Mesendoderm (in vitro differentiated cells): ENCODE results near the gene ADGRD1.

Experiments
- DNase-seq: peaks from one replicate; pipeline ENCODE4 v3.0.0; 2013
- H2AK5ac ChIP-seq: 2 replicates; pipeline ENCODE4 v1.6.1; 2013; ENCODE audit warnings: low read length, inconsistent platforms
- H2BK120ac ChIP-seq: 2 replicates; pipeline ENCODE4 v1.6.1; 2013; ENCODE audit warnings: low read depth, mild to moderate bottlenecking, low read length, moderate library complexity, mixed read lengths
- H2BK15ac ChIP-seq: replicated peaks from 2 replicates; pipeline ENCODE4 v1.6.1; 2013; ENCODE audit warnings: low read depth, mild to moderate bottlenecking, moderate library complexity
- H2BK5ac ChIP-seq: 2 replicates; pipeline ENCODE4 v1.6.1; 2013; ENCODE audit warnings: low read length, inconsistent platforms
- H3K18ac ChIP-seq: 2 replicates; pipeline ENCODE4 v1.6.1; 2013; ENCODE audit warnings: mild to moderate bottlenecking, low read length, mixed read lengths
- H3K23ac ChIP-seq: one replicate; pipeline ENCODE4 v1.6.1; 2013; ENCODE audit warnings: low read length
- H3K27ac ChIP-seq: 2 replicates; pipeline ENCODE4 v1.5.1; 2013; ENCODE audit warnings: low read depth, mild to moderate bottlenecking, inconsistent platforms, low read length, moderate library complexity
- H3K27me3 ChIP-seq: 2 replicates; pipeline ENCODE4 v1.6.1; 2013; ENCODE audit warnings: low read length, control low read depth, mild to moderate bottlenecking, inconsistent platforms; ENCODE audit not compliant: insufficient read depth, poor library complexity
- H3K36me3 ChIP-seq: 2 replicates; pipeline ENCODE4 v1.6.1; 2013; ENCODE audit warnings: low read length, inconsistent platforms; ENCODE audit not compliant: control insufficient read depth, insufficient read depth
- H3K4ac ChIP-seq: one replicate; pipeline ENCODE4 v1.6.1; 2013; ENCODE audit warnings: low read depth, mild to moderate bottlenecking, low read length, moderate library complexity
- H3K4me1 ChIP-seq: 2 replicates; pipeline ENCODE4 v1.6.1; 2013; ENCODE audit warnings: low read depth, low read length, inconsistent platforms; ENCODE audit not compliant: control insufficient read depth
- H3K4me2 ChIP-seq: 2 replicates; pipeline ENCODE4 v1.6.1; 2013; ENCODE audit warnings: low read length
- H3K4me3 ChIP-seq: 2 replicates; pipeline ENCODE4 v1.5.1; 2013; ENCODE audit warnings: mild to moderate bottlenecking, low read length
- H3K56ac ChIP-seq: one replicate; pipeline ENCODE4 v1.6.1; 2013; ENCODE audit warnings: low read length
- H3K79me1 ChIP-seq: 2 replicates; pipeline ENCODE4 v1.6.1; 2013; ENCODE audit warnings: low read length, inconsistent platforms
- H3K79me2 ChIP-seq: 2 replicates; pipeline ENCODE4 v1.6.1; 2013; ENCODE audit warnings: mild to moderate bottlenecking, low read length; ENCODE audit not compliant: control insufficient read depth, insufficient read depth
- H3K9ac ChIP-seq: 2 replicates; pipeline ENCODE4 v1.6.1; 2013; ENCODE audit warnings: low read length, inconsistent platforms
- H4K5ac ChIP-seq: one replicate; pipeline ENCODE4 v1.6.1; 2013; ENCODE audit warnings: low read length
- H4K8ac ChIP-seq: one replicate; pipeline ENCODE4 v1.6.1; 2013; ENCODE audit warnings: low read depth, mild to moderate bottlenecking, control low read depth, low read length, moderate library complexity
- WGBS: extraction: QIAGEN DNeasy Blood & Tissue Kit; methylation state at CpG from one replicate; pipeline ENCODE4 v1.1.7; 2013; ENCODE audit warnings: low lambda C conversion rate, missing lambda C conversion rate; ENCODE audit not compliant: insufficient coverage; ENCODE audit errors: extremely low coverage; 5-methylcytosine and 5-hydroxymethylcytosine counted together

The ADGRD1 gene

DNA sequence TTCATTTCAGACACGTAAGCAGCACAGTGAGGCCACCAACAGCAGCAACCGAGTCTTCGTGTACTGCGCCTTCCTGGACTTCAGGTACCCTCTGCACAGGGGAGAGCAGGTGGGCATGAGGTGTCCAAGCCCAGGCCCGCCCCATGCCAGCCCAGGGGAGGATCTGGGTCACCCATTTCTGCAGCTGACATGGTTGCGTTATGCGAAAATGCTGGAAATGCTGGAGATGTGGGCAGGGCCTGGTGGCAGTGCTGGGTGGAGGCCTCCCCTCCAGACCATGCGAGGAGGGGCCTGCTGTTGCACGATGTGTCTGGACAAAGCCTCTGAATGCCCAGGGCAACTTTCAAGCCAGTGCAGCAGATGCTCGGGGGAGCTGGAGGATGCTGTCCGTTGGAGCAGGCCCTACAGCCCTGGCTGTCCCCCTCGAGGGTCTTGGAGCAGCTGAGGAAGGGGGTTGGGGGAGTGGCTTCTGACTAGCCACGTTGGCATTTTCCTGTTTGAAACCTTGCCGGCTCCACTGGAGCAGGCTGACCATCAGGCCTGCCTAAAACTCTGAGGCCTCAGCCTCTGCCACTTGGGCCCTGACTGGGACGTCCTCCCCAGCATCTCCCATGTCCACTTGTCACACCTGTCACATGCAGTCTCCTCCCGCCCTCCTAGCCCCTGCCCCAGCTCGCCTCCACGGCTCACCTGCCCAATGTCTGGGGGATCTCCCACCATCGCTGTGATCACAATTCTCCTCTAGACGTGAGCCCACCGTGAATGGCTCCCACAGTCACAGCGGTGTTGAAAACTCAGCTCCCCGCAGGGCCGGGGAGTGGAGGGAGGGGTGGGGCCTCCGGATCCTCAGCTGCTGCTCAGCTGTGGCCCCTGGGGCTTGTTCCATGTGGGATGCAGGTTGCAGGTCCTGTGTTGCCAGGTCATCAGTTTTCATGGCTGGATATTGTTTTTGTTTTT lies 123.4 kb downstream of the ADGRD1 start:
- Histone ChIP-seq H3K18ac (no peak overlapping the region), H3K9ac (no peak overlapping the region), H3K4me1 (no peaks in the 10 kb centered on the region), H3K56ac (no peak overlapping the region), H3K27ac (no peak overlapping the region), H3K79me2 (no peaks in the 10 kb centered on the region), H3K36me3 (no peaks in the 10 kb centered on the region), H3K4me2 (no peak overlapping the region), H3K27me3 (no peaks in the 10 kb centered on the region), H2BK120ac (no peak overlapping the region), H3K4me3 (no peak overlapping the region), H4K8ac (no peak overlapping the region), H2AK5ac (no peak overlapping the region), H2BK15ac (no peak overlapping the region), H4K5ac (no peak overlapping the region), H3K23ac (no peak overlapping the region), H3K79me1 (no peaks in the 10 kb centered on the region), H2BK5ac (no peak overlapping the region), H3K4ac (no peak overlapping the region)
- no peak for DNase-seq
- WGBS = no CpG with 5 or more reads among the region's 25 CpGs

DNA sequence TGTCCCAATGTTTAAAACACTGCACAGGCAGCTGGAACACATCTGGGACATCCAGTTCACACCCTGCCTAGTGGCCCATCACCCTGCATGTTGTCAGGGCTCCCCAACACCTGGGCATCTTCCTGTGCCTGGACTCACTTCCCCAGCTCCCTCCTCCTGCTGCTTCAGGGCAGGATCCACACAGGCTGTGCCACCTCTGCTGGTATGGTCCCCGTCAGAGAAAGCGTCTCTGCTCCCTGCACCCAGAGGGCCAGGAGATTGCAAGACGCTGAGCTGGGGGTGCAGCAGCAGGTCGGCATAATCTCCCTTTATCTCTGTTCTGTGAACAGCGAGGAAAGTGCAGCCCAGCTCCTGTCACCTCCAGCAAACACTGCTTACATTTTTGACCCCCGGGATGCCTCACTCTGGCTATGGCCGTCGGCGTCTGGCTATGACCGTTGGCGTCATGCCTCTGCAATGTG lies 124.3 kb downstream of the ADGRD1 start:
- no peak overlapping the region for H3K4me3 ChIP-seq
- H3K9ac ChIP-seq = no peak overlapping the region
- DNase-seq = no peak
- no peak overlapping the region for H4K8ac ChIP-seq
- H3K79me1 ChIP-seq = no peaks in the 10 kb centered on the region
- no peak overlapping the region for H4K5ac ChIP-seq
- no peak overlapping the region for H2BK5ac ChIP-seq
- H3K18ac ChIP-seq = no peak overlapping the region
- no peaks in the 10 kb centered on the region for H3K27me3 ChIP-seq
- H3K4me1 ChIP-seq = no peaks in the 10 kb centered on the region
- H3K23ac ChIP-seq = no peak overlapping the region
- H3K56ac ChIP-seq = no peak overlapping the region
- no peaks in the 10 kb centered on the region for H3K36me3 ChIP-seq
- no peak overlapping the region for H2AK5ac ChIP-seq
- H2BK15ac ChIP-seq = no peak overlapping the region
- H3K79me2 ChIP-seq = no peaks in the 10 kb centered on the region
- H2BK120ac ChIP-seq = no peak overlapping the region
- no peak overlapping the region for H3K4me2 ChIP-seq
- no peak overlapping the region for H3K27ac ChIP-seq
- no CpG with 5 or more reads among the region's 11 CpGs for WGBS
- no peak overlapping the region for H3K4ac ChIP-seq

DNA sequence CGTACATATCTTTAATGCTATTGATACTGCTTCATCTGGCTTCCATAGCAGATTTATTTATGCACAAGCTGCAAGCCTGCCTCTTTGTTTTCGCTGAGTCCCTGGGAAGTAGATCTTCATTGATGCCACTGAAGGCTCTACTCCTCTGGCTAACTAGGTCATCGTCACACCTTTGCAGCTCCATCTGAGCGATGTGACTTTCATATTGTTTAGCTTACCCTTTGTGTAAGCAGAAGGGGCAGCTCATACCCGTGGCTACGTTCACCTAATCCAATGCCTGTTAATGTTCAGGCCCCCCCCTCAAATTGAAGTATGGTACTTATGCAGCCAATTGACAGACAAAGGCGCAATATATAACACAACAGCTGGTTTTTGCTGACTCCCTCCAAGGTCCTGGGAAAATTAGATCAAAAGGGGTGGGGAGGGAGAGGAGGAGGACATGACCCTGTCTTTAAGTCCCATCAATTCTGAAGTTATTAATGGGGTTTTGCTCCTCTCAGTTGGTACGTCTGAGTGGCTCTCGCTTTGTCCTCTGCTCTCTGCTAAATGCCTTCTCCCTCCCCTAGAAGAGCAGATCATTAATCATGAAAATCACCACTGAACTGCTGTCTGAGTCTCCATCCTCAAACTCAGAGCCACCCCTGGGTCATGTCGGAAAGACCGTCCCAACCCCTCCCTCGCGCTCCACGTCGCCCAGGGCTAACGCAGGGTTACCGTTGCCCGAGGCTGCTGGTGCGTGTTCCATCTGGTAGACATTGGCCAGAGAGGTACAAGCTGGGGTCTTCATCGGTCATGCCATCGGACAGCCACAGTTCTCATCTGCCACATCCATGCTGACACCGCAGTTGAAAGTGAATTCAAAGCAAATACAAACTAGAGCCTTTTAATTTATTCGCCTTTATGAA lies 128.8 kb downstream of the ADGRD1 start:
- H3K36me3 ChIP-seq = no peaks in the 10 kb centered on the region
- H4K8ac ChIP-seq = no peak overlapping the region
- H3K56ac ChIP-seq = no peak overlapping the region
- H4K5ac ChIP-seq = no peak overlapping the region
- H3K18ac ChIP-seq = no peak overlapping the region
- H3K9ac ChIP-seq = no peak overlapping the region
- no peaks in the 10 kb centered on the region for H3K27me3 ChIP-seq
- no peak overlapping the region for H2BK120ac ChIP-seq
- no peak overlapping the region for H3K23ac ChIP-seq
- no peaks in the 10 kb centered on the region for H3K79me1 ChIP-seq
- H2BK5ac ChIP-seq = no peak overlapping the region
- H3K27ac ChIP-seq = no peak overlapping the region
- WGBS = no CpG with 5 or more reads among the region's 23 CpGs
- H3K4me1 ChIP-seq = no peaks in the 10 kb centered on the region
- no peak overlapping the region for H3K4me2 ChIP-seq
- no peaks in the 10 kb centered on the region for H3K79me2 ChIP-seq
- no peak overlapping the region for H3K4ac ChIP-seq
- no peak overlapping the region for H2AK5ac ChIP-seq
- no peak overlapping the region for H3K4me3 ChIP-seq
- no peak overlapping the region for H2BK15ac ChIP-seq
- no peak for DNase-seq

DNA sequence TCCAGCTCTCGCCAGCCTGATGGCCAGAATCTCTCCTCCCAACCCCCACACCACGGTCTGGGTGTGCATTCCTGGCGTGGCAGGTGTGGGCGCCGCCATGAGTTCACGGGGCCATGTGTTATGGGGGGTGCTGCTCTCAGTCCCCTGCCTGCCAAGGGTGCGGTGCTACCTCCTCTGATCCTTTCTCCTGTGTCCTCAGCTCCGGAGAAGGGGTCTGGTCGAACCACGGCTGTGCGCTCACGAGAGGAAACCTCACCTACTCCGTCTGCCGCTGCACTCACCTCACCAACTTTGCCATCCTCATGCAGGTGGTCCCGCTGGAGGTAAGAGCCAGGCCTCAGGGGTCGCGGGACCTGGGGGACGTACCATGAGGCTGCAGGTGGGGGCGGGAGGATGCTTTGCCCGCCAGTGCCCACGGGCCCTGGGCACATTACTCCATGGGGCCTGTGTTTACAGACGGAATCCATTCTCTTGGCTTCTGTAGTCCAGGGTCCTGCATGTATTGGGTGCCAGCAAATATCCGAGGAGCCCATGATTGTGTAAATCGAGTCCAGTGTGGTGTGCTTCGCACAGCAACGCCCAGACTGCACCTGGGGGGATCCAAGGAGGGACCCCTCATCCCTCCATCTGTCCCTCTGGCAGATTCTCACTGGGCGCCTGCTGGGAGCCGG lies 130.8 kb downstream of the ADGRD1 start:
- Histone ChIP-seq H3K4me2 (no peak overlapping the region), H3K4ac (no peak overlapping the region), H3K79me1 (no peaks in the 10 kb centered on the region), H3K56ac (no peak overlapping the region), H2BK5ac (no peak overlapping the region), H2BK120ac (no peak overlapping the region), H3K9ac (no peak overlapping the region), H3K4me3 (no peak overlapping the region), H4K5ac (no peak overlapping the region), H4K8ac (no peak overlapping the region), H3K79me2 (no peaks in the 10 kb centered on the region), H3K27ac (no peak overlapping the region), H3K36me3 (no peaks in the 10 kb centered on the region), H2BK15ac (no peak overlapping the region), H3K4me1 (no peaks in the 10 kb centered on the region), H2AK5ac (no peak overlapping the region), H3K18ac (no peak overlapping the region), H3K23ac (no peak overlapping the region), H3K27me3 (no peaks in the 10 kb centered on the region)
- DNase-seq = no peak
- WGBS = no CpG with 5 or more reads among the region's 28 CpGs

DNA sequence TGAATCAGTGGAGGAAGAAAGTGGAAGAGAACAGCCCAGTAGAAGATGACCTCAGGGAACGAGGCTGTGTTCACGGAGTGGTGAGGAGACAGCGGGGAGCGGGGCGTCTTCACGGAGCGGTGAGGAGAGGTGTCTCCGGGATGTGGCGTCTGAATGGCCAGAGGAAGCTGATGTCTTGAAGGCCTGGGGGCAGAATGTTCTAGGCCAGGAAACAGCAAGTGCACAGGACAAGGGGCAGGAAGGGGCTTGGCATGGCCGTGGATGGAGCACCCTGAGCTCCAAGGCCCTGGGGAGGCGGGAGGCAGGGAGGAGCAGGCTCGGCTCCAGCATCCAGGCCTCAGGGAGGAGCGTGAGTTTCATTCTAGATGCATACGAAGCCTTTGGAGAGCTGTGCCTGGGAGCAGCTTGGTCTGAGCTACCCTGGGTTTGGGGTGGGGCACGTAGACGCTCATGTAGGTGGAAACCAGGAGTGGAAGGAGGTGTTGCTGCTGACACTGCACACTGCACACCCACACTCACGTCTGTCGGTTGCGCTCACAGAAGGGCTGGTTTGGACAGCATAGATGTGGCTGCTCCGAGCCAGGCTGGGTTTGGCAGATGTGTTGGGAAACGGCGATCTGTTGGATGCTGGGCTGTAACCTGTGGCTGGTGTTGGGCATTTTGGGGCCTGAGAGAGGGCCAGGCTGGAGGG lies 131.6 kb downstream of the ADGRD1 start:
- no peak overlapping the region for H3K23ac ChIP-seq
- H2BK120ac ChIP-seq = no peak overlapping the region
- no peak overlapping the region for H4K8ac ChIP-seq
- H3K9ac ChIP-seq = no peak overlapping the region
- no peaks in the 10 kb centered on the region for H3K36me3 ChIP-seq
- H3K27ac ChIP-seq = no peak overlapping the region
- no peak overlapping the region for H3K56ac ChIP-seq
- H3K27me3 ChIP-seq = no peaks in the 10 kb centered on the region
- H3K4me3 ChIP-seq = no peak overlapping the region
- H3K79me1 ChIP-seq = no peaks in the 10 kb centered on the region
- H4K5ac ChIP-seq = no peak overlapping the region
- no peak overlapping the region for H2BK15ac ChIP-seq
- DNase-seq = no peak
- H3K4me1 ChIP-seq = no peaks in the 10 kb centered on the region
- H3K79me2 ChIP-seq = no peaks in the 10 kb centered on the region
- H3K4me2 ChIP-seq = no peak overlapping the region
- H2BK5ac ChIP-seq = no peak overlapping the region
- H2AK5ac ChIP-seq = no peak overlapping the region
- WGBS = no CpG with 5 or more reads among the region's 22 CpGs
- no peak overlapping the region for H3K18ac ChIP-seq
- H3K4ac ChIP-seq = no peak overlapping the region
